ENCODE results near the gene KRTAP5-5. TPM values are rescaled to one million over a fixed set of nuclear protein-coding genes. Genes with fewer than 3 reads are reported as not detected.

KRTAP5-5 gene
- total and polyA plus RNA-seq, 2 donors (not counting 3 experiments of a cell fraction or from before 2014, with no cell fraction given), result not detected

DNA sequence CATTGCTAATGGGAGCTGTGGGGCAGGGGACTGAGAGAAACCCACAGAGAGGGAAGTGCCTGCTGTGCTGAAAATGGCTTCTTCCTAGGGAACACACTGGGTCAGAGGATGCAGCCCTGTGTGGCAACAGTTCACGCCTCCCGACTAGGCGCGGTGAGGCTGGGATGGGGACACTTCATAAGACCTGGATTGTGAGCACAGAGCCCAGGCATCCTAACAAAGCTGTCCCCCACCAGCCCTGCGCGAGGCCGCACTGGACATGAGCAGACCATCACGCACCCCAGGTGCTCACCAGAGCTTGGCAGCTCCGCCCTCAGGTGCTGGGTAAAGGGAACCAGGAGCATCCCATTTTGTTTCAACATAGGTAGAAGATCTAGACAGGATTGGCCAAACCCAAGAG, 5.9 kb upstream of the KRTAP5-5 start:
- CTCF ChIA-PET, result interaction anchor here (1.5 to 1.6 kb wide), 2 partner anchors 29 to 77 kb away, joined by 4 to 5 read pairs; no protein-coding TSS in a partner anchor
- DNase-seq (ENCODE audit: low read depth, low spot score), result no peak
- BruUV-seq (replicated peaks), result no TSS peak
- TF ChIP-seq GATA2 (IDR thresholded peaks at IDR 0.05; ENCODE audit: insufficient read depth, insufficient read length, low read depth, low read length) (no peak), POLR2AphosphoS5 (IDR thresholded peaks at IDR 0.05; ENCODE audit: insufficient read depth, low read depth, low read length) (no peak), EZH2 (IDR thresholded peaks at IDR 0.05; ENCODE audit: borderline replicate concordance, low read depth, low read length, severe bottlenecking) (no peak), JUN (IDR thresholded peaks at IDR 0.05; ENCODE audit: borderline replicate concordance, insufficient read depth, insufficient read length, low read depth) (no peak), FOS (IDR thresholded peaks at IDR 0.05; ENCODE audit: borderline replicate concordance, insufficient read depth, low read length) (no peak), MYC (IDR thresholded peaks at IDR 0.05; ENCODE audit: low read depth, low read length) (no peak), POLR2A (IDR thresholded peaks at IDR 0.05; ENCODE audit: low read depth, low read length) (no peak)
- TF ChIP-seq, protein P1, sequence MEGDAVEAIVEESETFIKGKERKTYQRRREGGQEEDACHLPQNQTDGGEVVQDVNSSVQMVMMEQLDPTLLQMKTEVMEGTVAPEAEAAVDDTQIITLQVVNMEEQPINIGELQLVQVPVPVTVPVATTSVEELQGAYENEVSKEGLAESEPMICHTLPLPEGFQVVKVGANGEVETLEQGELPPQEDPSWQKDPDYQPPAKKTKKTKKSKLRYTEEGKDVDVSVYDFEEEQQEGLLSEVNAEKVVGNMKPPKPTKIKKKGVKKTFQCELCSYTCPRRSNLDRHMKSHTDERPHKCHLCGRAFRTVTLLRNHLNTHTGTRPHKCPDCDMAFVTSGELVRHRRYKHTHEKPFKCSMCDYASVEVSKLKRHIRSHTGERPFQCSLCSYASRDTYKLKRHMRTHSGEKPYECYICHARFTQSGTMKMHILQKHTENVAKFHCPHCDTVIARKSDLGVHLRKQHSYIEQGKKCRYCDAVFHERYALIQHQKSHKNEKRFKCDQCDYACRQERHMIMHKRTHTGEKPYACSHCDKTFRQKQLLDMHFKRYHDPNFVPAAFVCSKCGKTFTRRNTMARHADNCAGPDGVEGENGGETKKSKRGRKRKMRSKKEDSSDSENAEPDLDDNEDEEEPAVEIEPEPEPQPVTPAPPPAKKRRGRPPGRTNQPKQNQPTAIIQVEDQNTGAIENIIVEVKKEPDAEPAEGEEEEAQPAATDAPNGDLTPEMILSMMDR (IDR thresholded peaks at IDR 0.05; ENCODE audit: extremely low read depth in 1 of 2, insufficient read depth in 1 of 2, low read depth in 1 of 2, low read length in 2 of 2), result no peak
- TF ChIP-seq, protein P2, sequence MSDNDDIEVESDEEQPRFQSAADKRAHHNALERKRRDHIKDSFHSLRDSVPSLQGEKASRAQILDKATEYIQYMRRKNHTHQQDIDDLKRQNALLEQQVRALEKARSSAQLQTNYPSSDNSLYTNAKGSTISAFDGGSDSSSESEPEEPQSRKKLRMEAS (IDR thresholded peaks at IDR 0.05; ENCODE audit: insufficient read depth, insufficient read length), result no peak
- no peak overlapping the region for H3K9ac ChIP-seq (replicated peaks; ENCODE audit: extremely low read depth, insufficient read depth, low read length)
- no peak overlapping the region for H3K4me2 ChIP-seq (ENCODE audit: insufficient read depth, low read length)
- H4K20me1 ChIP-seq (replicated peaks; ENCODE audit: control insufficient read depth, extremely low read depth, insufficient read depth, low read length), result no peaks in the 10 kb centered on the region
- H3K9me1 ChIP-seq (replicated peaks; ENCODE audit: control insufficient read depth, extremely low read depth, insufficient read depth, low read length), result no peaks in the 10 kb centered on the region
- no peak overlapping the region for H3K4me3 ChIP-seq (replicated peaks in 1 of 3; ENCODE audit: insufficient read depth in 1 of 3, low read depth in 1 of 3, low read length in 3 of 3)
- no peak overlapping the region for H3K27ac ChIP-seq (ENCODE audit: insufficient read depth, low read depth, low read length)
- FAIRE-seq, result no peak
- no peak overlapping the region for H2AFZ ChIP-seq (ENCODE audit: low read depth, low read length)
- H3K4me1 ChIP-seq (ENCODE audit: control insufficient read depth, extremely low read depth, insufficient read depth, low read length), result no peaks in the 10 kb centered on the region
- no peaks in the 10 kb centered on the region for H3K9me3 ChIP-seq (replicated peaks; ENCODE audit: control insufficient read depth, insufficient read depth, low read length)
- peaks cover 0 to 3% of the 10 kb centered on the region in 2 experiments for H3K27me3 ChIP-seq (ENCODE audit: control insufficient read depth in 2 of 2, insufficient read depth in 2 of 2, low read length in 2 of 2)
- dilution Hi-C loops (cut with MboI; ENCODE audit: extremely low pct_ligation_motif_present, low sequenced_read_pairs) (no loop called here), intact Hi-C loops (cut with micrococcal nuclease) (no loop called here)
- H3K36me3 ChIP-seq (ENCODE audit: control insufficient read depth in 2 of 2, extremely low read depth in 1 of 2, insufficient read depth in 2 of 2, low read length in 2 of 2), result no peaks in the 10 kb centered on the region
- POLR2A ChIA-PET, result no interaction called here
- no peaks in the 10 kb centered on the region for H3K79me2 ChIP-seq (ENCODE audit: control insufficient read depth, insufficient read depth, low read length)
